Neutrophil (primary cell): ENCODE measurements around the gene KIAA0825.

ENCODE experiments used
- H3K27ac ChIP-seq: fragments of 200-600 bp; sonication (generic); 2 replicates; pipeline ENCODE4 v1.5.1; 2016; ENCODE audit warnings: mild to moderate bottlenecking, moderate library complexity
- H3K27me3 ChIP-seq: fragments of 200-600 bp; sonication (generic); 2 replicates; pipeline ENCODE4 v1.6.0; 2016; ENCODE audit warnings: mild to moderate bottlenecking
- H3K36me3 ChIP-seq: fragments of 200-600 bp; sonication (generic); 2 replicates; pipeline ENCODE4 v1.5.1; 2017
- H3K4me1 ChIP-seq, 2 experiments: fragments of 200-600 bp in 1 of 2; sonication (generic) in 1 of 2; 1 replicate in 1 of 2; 2 replicates in 1 of 2; pipeline versions ENCODE4 v1.5.1 to v1.6.1; 2013 to 2016; ENCODE audit warnings: low read depth in 1 of 2, low read length in 1 of 2, mild to moderate bottlenecking in 1 of 2, moderate library complexity in 1 of 2; ENCODE audit not compliant: control insufficient read depth in 1 of 2, insufficient read depth in 1 of 2
- H3K4me3 ChIP-seq, 2 experiments: fragments of 200-600 bp in 1 of 2; sonication (generic) in 1 of 2; 1 replicate in 1 of 2; 2 replicates in 1 of 2; pipeline ENCODE4 v1.5.1; 2013 to 2016; ENCODE audit warnings: low read depth in 1 of 2, low read length in 1 of 2, mild to moderate bottlenecking in 1 of 2, moderate library complexity in 1 of 2
- H3K9me3 ChIP-seq: fragments of 200-600 bp; sonication (generic); 2 replicates; pipeline ENCODE4 v1.5.1; 2016
- CTCF ChIP-seq: fragments of 200-600 bp; sonication (generic); IDR thresholded peaks from 2 replicates; pipeline ENCODE4 v1.5.1; 2016; ENCODE audit warnings: antibody characterized with exemption

The KIAA0825 gene

GRCh38 chr5:94310833-94311232 is 307.6 kb downstream of the KIAA0825 start:
- no peaks in the 10 kb centered on the region for H3K27me3 ChIP-seq
- no peak overlapping the region for H3K27ac ChIP-seq
- H3K4me1 ChIP-seq = no peaks in the 10 kb centered on the region
- H3K4me3 ChIP-seq = no peak overlapping the region
- no peak for TF ChIP-seq CTCF
- no peaks in the 10 kb centered on the region for H3K36me3 ChIP-seq
- no peaks in the 10 kb centered on the region for H3K9me3 ChIP-seq

GRCh38 chr5:94309141-94309540 is 309.3 kb downstream of the KIAA0825 start:
- Histone ChIP-seq H3K36me3 (no peaks in the 10 kb centered on the region), H3K27me3 (no peaks in the 10 kb centered on the region), H3K27ac (no peak overlapping the region), H3K9me3 (no peaks in the 10 kb centered on the region), H3K4me3 (no peak overlapping the region), H3K4me1 (no peaks in the 10 kb centered on the region)
- TF ChIP-seq CTCF = no peak

GRCh38 chr5:94308442-94308841 is 310.0 kb downstream of the KIAA0825 start:
- no peak overlapping the region for H3K4me3 ChIP-seq
- no peak for TF ChIP-seq CTCF
- H3K27me3 ChIP-seq = no peaks in the 10 kb centered on the region
- H3K27ac ChIP-seq = no peak overlapping the region
- no peaks in the 10 kb centered on the region for H3K9me3 ChIP-seq
- no peaks in the 10 kb centered on the region for H3K36me3 ChIP-seq
- H3K4me1 ChIP-seq = no peaks in the 10 kb centered on the region

GRCh38 chr5:94304146-94304545 is 314.3 kb downstream of the KIAA0825 start:
- H3K27ac ChIP-seq = no peak overlapping the region
- H3K4me3 ChIP-seq = no peak overlapping the region
- TF ChIP-seq CTCF = no peak
- no peaks in the 10 kb centered on the region for H3K4me1 ChIP-seq
- H3K36me3 ChIP-seq = no peaks in the 10 kb centered on the region
- no peaks in the 10 kb centered on the region for H3K9me3 ChIP-seq
- H3K27me3 ChIP-seq = no peaks in the 10 kb centered on the region

- Histone ChIP-seq H3K9me3 (no peaks in the 10 kb centered on the region), H3K27ac (no peak overlapping the region), H3K4me3 (no peak overlapping the region), H3K36me3 (no peaks in the 10 kb centered on the region), H3K4me1 (no peaks in the 10 kb centered on the region), H3K27me3 (no peaks in the 10 kb centered on the region)
- TF ChIP-seq CTCF = no peak
These were observed 329.5 kb downstream of the KIAA0825 start for GRCh38 chr5:94288937-94289336.

GRCh38 chr5:94285984-94286383 is 332.4 kb downstream of the KIAA0825 start:
- no peak overlapping the region for H3K27ac ChIP-seq
- H3K4me3 ChIP-seq = no peak overlapping the region
- no peak for TF ChIP-seq CTCF
- no peaks in the 10 kb centered on the region for H3K9me3 ChIP-seq
- H3K4me1 ChIP-seq = no peaks in the 10 kb centered on the region
- H3K36me3 ChIP-seq = no peaks in the 10 kb centered on the region
- H3K27me3 ChIP-seq = no peaks in the 10 kb centered on the region
